ENCODE data around the gene CCL21.

- TF ChIP-seq CTCF (IDR thresholded peaks at IDR 0.05): no peak
- no peak for TF ChIP-seq POLR2A (IDR thresholded peaks at IDR 0.05; ENCODE audit: low read depth)
- TF ChIP-seq EP300 (IDR thresholded peaks at IDR 0.05): no peak
- TF ChIP-seq POLR2AphosphoS5 (IDR thresholded peaks at IDR 0.05): no peak
Measured at GRCh38 chr9:34734720-34735119, 24.8 kb upstream of the CCL21 start.
